DOHH2 (cell line): ENCODE data around the gene SRP72.

ENCODE experiments used
- H3F3A ChIP-seq: fragments of 200-600 bp; sonication (generic), shearing (Covaris generic); 2 replicates; pipeline ENCODE4 v1.6.0; 2016; ENCODE audit warnings: antibody characterized with exemption, mild to moderate bottlenecking; ENCODE audit not compliant: control insufficient read depth, insufficient read depth
- H3K27ac ChIP-seq: fragments of 200-600 bp; sonication (generic); 2 replicates; pipeline ENCODE4 v1.5.1; 2014; ENCODE audit warnings: low read depth, mild to moderate bottlenecking, low read length, moderate library complexity
- H3K27me3 ChIP-seq: fragments of 200-600 bp; sonication (generic); 2 replicates; pipeline ENCODE4 v1.6.1; 2014; ENCODE audit warnings: mild to moderate bottlenecking, low read length, mixed read lengths; ENCODE audit not compliant: control insufficient read depth
- H3K36me3 ChIP-seq: fragments of 200-600 bp; sonication (generic); 2 replicates; pipeline ENCODE4 v1.6.1; 2014; ENCODE audit warnings: mild to moderate bottlenecking, low read length, moderate library complexity, mixed read lengths; ENCODE audit not compliant: control insufficient read depth
- H3K4me1 ChIP-seq: fragments of 200-600 bp; sonication (generic); 2 replicates; pipeline ENCODE4 v1.6.1; 2014; ENCODE audit warnings: mild to moderate bottlenecking, low read length, mixed read lengths; ENCODE audit not compliant: control insufficient read depth
- H3K4me2 ChIP-seq: fragments of 200-600 bp; sonication (generic); 2 replicates; pipeline ENCODE4 v1.6.0; 2014; ENCODE audit warnings: mild to moderate bottlenecking, low read length, moderate library complexity
- H3K4me3 ChIP-seq: fragments of 200-600 bp; sonication (generic); 2 replicates; pipeline ENCODE4 v1.5.1; 2014; ENCODE audit warnings: mild to moderate bottlenecking, low read length, mixed read lengths
- H3K79me2 ChIP-seq: fragments of 200-600 bp; sonication (generic); 2 replicates; pipeline ENCODE4 v1.6.1; 2014; ENCODE audit warnings: mild to moderate bottlenecking, low read length, mixed read lengths; ENCODE audit not compliant: control insufficient read depth
- H3K9me2 ChIP-seq: fragments of 200-600 bp; sonication (generic); replicated peaks from 2 replicates; pipeline ENCODE4 v1.6.1; 2014; ENCODE audit warnings: mild to moderate bottlenecking, low read length, mixed read lengths; ENCODE audit not compliant: control insufficient read depth
- H3K9me3 ChIP-seq: fragments of 200-600 bp; sonication (generic); 2 replicates; pipeline ENCODE4 v1.6.1; 2014; ENCODE audit warnings: antibody characterized with exemption, low read length, mixed read lengths; ENCODE audit not compliant: control insufficient read depth, insufficient read depth
- H4K20me1 ChIP-seq: fragments of 200-600 bp; sonication (generic); 2 replicates; pipeline ENCODE4 v1.6.0; 2014; ENCODE audit warnings: low read depth, mild to moderate bottlenecking, antibody characterized with exemption, low read length, moderate library complexity; ENCODE audit not compliant: control insufficient read depth, insufficient read depth
- EZH2phosphoT487 ChIP-seq: fragments of 200-600 bp; sonication (generic); IDR thresholded peaks from 2 replicates; pipeline ENCODE4 v1.6.1; 2017; ENCODE audit warnings: borderline replicate concordance, mild to moderate bottlenecking, antibody characterized with exemption, low read length, moderate library complexity, mixed read lengths
- TF ChIP-seq, protein P1 (sequence below): fragments of 200-600 bp; sonication (generic); IDR thresholded peaks from one replicate; pipeline ENCODE4 v1.5.1; 2014; ENCODE audit warnings: antibody characterized with exemption, mild to moderate bottlenecking, low read depth, low read length; ENCODE audit not compliant: poor library complexity, severe bottlenecking

SRP72 gene

GRCh38 chr4:56430203-56430602 lies 37.2 kb upstream of the SRP72 start:
- Histone ChIP-seq H3F3A (peaks cover 14% of the 10 kb centered on the region), H3K79me2 (peaks cover 100% of the 10 kb centered on the region), H3K9me2 (no peaks in the 10 kb centered on the region), H3K27me3 (no peaks in the 10 kb centered on the region), H3K4me3 (no peak overlapping the region), H3K9me3 (no peaks in the 10 kb centered on the region), H3K27ac (no peak overlapping the region), H3K4me1 (peaks cover 79% of the 10 kb centered on the region), H4K20me1 (peaks cover 33% of the 10 kb centered on the region), H3K4me2 (no peak overlapping the region), H3K36me3 (peaks cover 58% of the 10 kb centered on the region)
- TF ChIP-seq, protein P1, sequence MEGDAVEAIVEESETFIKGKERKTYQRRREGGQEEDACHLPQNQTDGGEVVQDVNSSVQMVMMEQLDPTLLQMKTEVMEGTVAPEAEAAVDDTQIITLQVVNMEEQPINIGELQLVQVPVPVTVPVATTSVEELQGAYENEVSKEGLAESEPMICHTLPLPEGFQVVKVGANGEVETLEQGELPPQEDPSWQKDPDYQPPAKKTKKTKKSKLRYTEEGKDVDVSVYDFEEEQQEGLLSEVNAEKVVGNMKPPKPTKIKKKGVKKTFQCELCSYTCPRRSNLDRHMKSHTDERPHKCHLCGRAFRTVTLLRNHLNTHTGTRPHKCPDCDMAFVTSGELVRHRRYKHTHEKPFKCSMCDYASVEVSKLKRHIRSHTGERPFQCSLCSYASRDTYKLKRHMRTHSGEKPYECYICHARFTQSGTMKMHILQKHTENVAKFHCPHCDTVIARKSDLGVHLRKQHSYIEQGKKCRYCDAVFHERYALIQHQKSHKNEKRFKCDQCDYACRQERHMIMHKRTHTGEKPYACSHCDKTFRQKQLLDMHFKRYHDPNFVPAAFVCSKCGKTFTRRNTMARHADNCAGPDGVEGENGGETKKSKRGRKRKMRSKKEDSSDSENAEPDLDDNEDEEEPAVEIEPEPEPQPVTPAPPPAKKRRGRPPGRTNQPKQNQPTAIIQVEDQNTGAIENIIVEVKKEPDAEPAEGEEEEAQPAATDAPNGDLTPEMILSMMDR: no peak
- TF ChIP-seq EZH2phosphoT487: no peak

DNA sequence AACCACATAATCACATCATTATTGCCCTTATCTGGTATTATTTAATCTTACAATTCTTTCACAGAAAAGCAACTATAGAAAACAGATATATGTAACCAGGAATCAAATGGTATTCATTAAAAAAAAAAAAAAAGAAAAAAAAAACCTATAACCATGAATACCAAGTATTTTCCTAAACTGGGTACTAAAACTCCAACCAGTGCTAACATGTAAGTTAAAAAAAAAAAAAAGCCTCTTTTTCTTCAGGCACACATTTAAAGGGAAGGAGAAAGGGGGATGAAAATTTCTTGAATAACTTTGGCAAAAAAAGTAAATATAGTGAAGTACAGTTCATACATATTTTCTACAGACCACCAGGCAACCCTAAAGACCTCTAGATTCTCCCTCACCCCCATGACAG lies 34.1 kb upstream of the SRP72 start:
- H3K9me3 ChIP-seq: no peaks in the 10 kb centered on the region
- no peaks in the 10 kb centered on the region for H3F3A ChIP-seq
- H3K79me2 ChIP-seq: peaks cover 94% of the 10 kb centered on the region
- peak overlapping the region; percentile 89 for H3K4me3 ChIP-seq
- TF ChIP-seq, protein P1: no peak
- no peak for TF ChIP-seq EZH2phosphoT487
- H3K4me1 ChIP-seq: peaks cover 52% of the 10 kb centered on the region
- H3K36me3 ChIP-seq: peaks cover 60% of the 10 kb centered on the region
- no peak overlapping the region for H3K27ac ChIP-seq
- H4K20me1 ChIP-seq: peaks cover 31% of the 10 kb centered on the region
- H3K27me3 ChIP-seq: no peaks in the 10 kb centered on the region
- no peaks in the 10 kb centered on the region for H3K9me2 ChIP-seq
- H3K4me2 ChIP-seq: peak overlapping the region; percentile 88

GRCh38 chr4:56434599-56435139 lies 32.7 kb upstream of the SRP72 start:
- peak overlapping the region; percentile 89 for H3K4me3 ChIP-seq
- H3K4me2 ChIP-seq: peak overlapping the region; percentile 88
- no peaks in the 10 kb centered on the region for H3F3A ChIP-seq
- no peaks in the 10 kb centered on the region for H3K9me3 ChIP-seq
- H3K79me2 ChIP-seq: peaks cover 94% of the 10 kb centered on the region
- H3K9me2 ChIP-seq: no peaks in the 10 kb centered on the region
- H3K27ac ChIP-seq: peak overlapping the region; percentile 74
- peaks cover 69% of the 10 kb centered on the region for H3K36me3 ChIP-seq
- H3K4me1 ChIP-seq: peaks cover 51% of the 10 kb centered on the region
- no peaks in the 10 kb centered on the region for H3K27me3 ChIP-seq
- no peak for TF ChIP-seq EZH2phosphoT487
- TF ChIP-seq, protein P1: no peak
- H4K20me1 ChIP-seq: peaks cover 32% of the 10 kb centered on the region
